CD4-positive, alpha-beta T cell (primary cell): ENCODE results near the gene SCUBE1. TPM values are rescaled to one million over a fixed set of nuclear protein-coding genes. Genes with fewer than 3 reads are reported as not detected.

Source experiments
- ATAC-seq: fragments of 200-7000 bp; cut with Tn5 transposase; one replicate; pipeline ENCODE4 v1.10.0; 2022; ENCODE audit warnings: mild to moderate bottlenecking; ENCODE audit not compliant: poor library complexity
- CTCF ChIA-PET: fragments of 350-600 bp; sonication (Branson Sonifier 250); formaldehyde crosslinking; loops from one replicate; lab custom pipeline; 2021; ENCODE audit warnings: antibody characterized with exemption, inconsistent platforms; lab: Charles Lee
- POLR2A ChIA-PET: fragments of 350-600 bp; sonication (Branson Sonifier 250); formaldehyde crosslinking; loops from one replicate; lab custom pipeline; 2021; ENCODE audit warnings: antibody characterized with exemption, inconsistent platforms; lab: Charles Lee
- DNase-seq, 14 experiments: peaks; one replicate each; pipeline ENCODE4 v3.0.0-alpha.2; 2013 to 2020; ENCODE audit warnings: mixed read lengths in 2 of 14
- H3K27ac ChIP-seq, 2 donors: one replicate each; pipeline versions ENCODE4 v1.5.1 to v1.7.0; 2013; ENCODE audit warnings: low read length in 2 of 2, low read depth in 1 of 2, mild to moderate bottlenecking in 1 of 2
- H3K27me3 ChIP-seq, 2 experiments: 1 replicate in 1 of 2; 2 replicates in 1 of 2; pipeline versions ENCODE4 v1.6.1 to v1.7.0; 2013; ENCODE audit warnings: low read length in 2 of 2, control low read depth in 1 of 2, mild to moderate bottlenecking in 1 of 2, moderate library complexity in 1 of 2; ENCODE audit not compliant: insufficient read depth in 2 of 2, control insufficient read depth in 1 of 2
- H3K36me3 ChIP-seq: one replicate; pipeline ENCODE4 v1.6.1; 2013; ENCODE audit warnings: low read length, control low read depth; ENCODE audit not compliant: insufficient read depth
- H3K4me1 ChIP-seq: one replicate; pipeline ENCODE4 v1.6.1; 2013; ENCODE audit warnings: low read length, control low read depth; ENCODE audit not compliant: insufficient read depth
- H3K4me3 ChIP-seq: one replicate; pipeline ENCODE4 v1.5.1; 2013; ENCODE audit warnings: mild to moderate bottlenecking, low read length, moderate library complexity
- H3K9me3 ChIP-seq, 2 experiments: 1 replicate in 1 of 2; 2 replicates in 1 of 2; pipeline versions ENCODE4 v1.6.1 to v1.7.0; 2013; ENCODE audit warnings: low read length in 2 of 2, mild to moderate bottlenecking in 2 of 2, control low read depth in 1 of 2, moderate library complexity in 1 of 2; ENCODE audit not compliant: control insufficient read depth in 1 of 2, insufficient read depth in 1 of 2
- H3K27ac Mint-ChIP-seq: one replicate; pipeline ENCODE4 v1.8.0; 2020; ENCODE audit warnings: mixed read lengths
- H3K27me3 Mint-ChIP-seq: one replicate; pipeline ENCODE4 v1.8.0; 2021; ENCODE audit warnings: mixed read lengths
- H3K36me3 Mint-ChIP-seq: one replicate; pipeline ENCODE4 v1.8.0; 2021; ENCODE audit warnings: low read depth, mixed read lengths
- H3K4me1 Mint-ChIP-seq: one replicate; pipeline ENCODE4 v1.8.0; 2021; ENCODE audit warnings: low read depth, mixed read lengths
- H3K4me3 Mint-ChIP-seq: one replicate; pipeline ENCODE4 v1.8.0; 2020; ENCODE audit warnings: mild to moderate bottlenecking, mixed read lengths
- H3K9me3 Mint-ChIP-seq: one replicate; pipeline ENCODE4 v1.8.0; 2020; ENCODE audit warnings: mixed read lengths
- CTCF ChIP-seq: fragments of 200-600 bp; IDR thresholded peaks from one replicate; pipeline ENCODE4 v1.8.0; 2022; ENCODE audit warnings: antibody characterized with exemption, mild to moderate bottlenecking
- intact Hi-C, 2 experiments: fragments of 100-400 bp; cut with DNase I in 1 of 2; cut with micrococcal nuclease in 1 of 2; formaldehyde crosslinking; loops; one replicate each; pipeline versions ENCODE4 v1.15.1 to v1.9.0; 2023 to 2025; cut with DNase I, micrococcal nuclease
- total RNA-seq, 174 experiments: library from RNA in 2 of 174; stranded (reverse) in 2 of 174; gene quantifications; one replicate each; pipeline ENCODE4 v1.2.3 and lab custom pipeline; 2021 to 2026

SCUBE1 gene
- total RNA-seq, 2 experiments from 2014 or later: not detected

GRCh38 chr22:43329061-43329460 is 14.1 kb downstream of the SCUBE1 start:
- no peak overlapping the region for H3K27ac Mint-ChIP-seq
- ChIA-PET CTCF (no interaction called here), POLR2A (no interaction called here)
- H3K4me3 ChIP-seq: no peak overlapping the region
- no peaks in the 10 kb centered on the region for H3K36me3 Mint-ChIP-seq
- no peaks in the 10 kb centered on the region for H3K9me3 ChIP-seq
- TF ChIP-seq CTCF: no peak
- intact Hi-C loops: no loop called here
- no peak overlapping the region for H3K4me3 Mint-ChIP-seq
- no peaks in the 10 kb centered on the region for H3K36me3 ChIP-seq
- no peaks in the 10 kb centered on the region for H3K27me3 ChIP-seq
- no peaks in the 10 kb centered on the region for H3K4me1 ChIP-seq
- ATAC-seq: no peak
- peaks cover 8% of the 10 kb centered on the region for H3K27me3 Mint-ChIP-seq
- H3K9me3 Mint-ChIP-seq: no peaks in the 10 kb centered on the region
- no peak for DNase-seq
- H3K4me1 Mint-ChIP-seq: no peaks in the 10 kb centered on the region
- no peak overlapping the region for H3K27ac ChIP-seq

GRCh38 chr22:43327157-43327438 is 16.1 kb downstream of the SCUBE1 start:
- no peak overlapping the region for H3K4me3 Mint-ChIP-seq
- intact Hi-C loops: no loop called here
- DNase-seq: no peak
- Histone ChIP-seq H3K36me3 (no peaks in the 10 kb centered on the region), H3K4me3 (no peak overlapping the region), H3K4me1 (no peaks in the 10 kb centered on the region), H3K9me3 (no peaks in the 10 kb centered on the region), H3K27ac (no peak overlapping the region), H3K27me3 (no peaks in the 10 kb centered on the region)
- CTCF ChIA-PET: no interaction called here
- POLR2A ChIA-PET: no interaction called here
- H3K4me1 Mint-ChIP-seq: no peaks in the 10 kb centered on the region
- no peak for ATAC-seq
- no peak for TF ChIP-seq CTCF
- H3K9me3 Mint-ChIP-seq: no peaks in the 10 kb centered on the region
- H3K27ac Mint-ChIP-seq: no peak overlapping the region
- H3K36me3 Mint-ChIP-seq: no peaks in the 10 kb centered on the region
- H3K27me3 Mint-ChIP-seq: peaks cover 8% of the 10 kb centered on the region

GRCh38 chr22:43326331-43327156 is 16.6 kb downstream of the SCUBE1 start:
- no peak for ATAC-seq
- intact Hi-C loops: no loop called here
- Histone ChIP-seq H3K36me3 (no peaks in the 10 kb centered on the region), H3K4me3 (no peak overlapping the region), H3K9me3 (no peaks in the 10 kb centered on the region), H3K27me3 (no peaks in the 10 kb centered on the region), H3K27ac (no peak overlapping the region), H3K4me1 (no peaks in the 10 kb centered on the region)
- CTCF ChIA-PET: no interaction called here
- no peak overlapping the region for H3K4me3 Mint-ChIP-seq
- POLR2A ChIA-PET: no interaction called here
- H3K4me1 Mint-ChIP-seq: no peaks in the 10 kb centered on the region
- no peak for TF ChIP-seq CTCF
- no peak overlapping the region for H3K27ac Mint-ChIP-seq
- no peaks in the 10 kb centered on the region for H3K9me3 Mint-ChIP-seq
- no peaks in the 10 kb centered on the region for H3K36me3 Mint-ChIP-seq
- H3K27me3 Mint-ChIP-seq: peaks cover 8% of the 10 kb centered on the region
- no peak for DNase-seq
